ENCODE measurements around the gene ATXN1.
"Not testable (repeated sequence)": the region's sequence is repeated elsewhere in the genome, so short reads cannot be mapped to it uniquely, and the experiment has no call there.

The ATXN1 gene

DNA sequence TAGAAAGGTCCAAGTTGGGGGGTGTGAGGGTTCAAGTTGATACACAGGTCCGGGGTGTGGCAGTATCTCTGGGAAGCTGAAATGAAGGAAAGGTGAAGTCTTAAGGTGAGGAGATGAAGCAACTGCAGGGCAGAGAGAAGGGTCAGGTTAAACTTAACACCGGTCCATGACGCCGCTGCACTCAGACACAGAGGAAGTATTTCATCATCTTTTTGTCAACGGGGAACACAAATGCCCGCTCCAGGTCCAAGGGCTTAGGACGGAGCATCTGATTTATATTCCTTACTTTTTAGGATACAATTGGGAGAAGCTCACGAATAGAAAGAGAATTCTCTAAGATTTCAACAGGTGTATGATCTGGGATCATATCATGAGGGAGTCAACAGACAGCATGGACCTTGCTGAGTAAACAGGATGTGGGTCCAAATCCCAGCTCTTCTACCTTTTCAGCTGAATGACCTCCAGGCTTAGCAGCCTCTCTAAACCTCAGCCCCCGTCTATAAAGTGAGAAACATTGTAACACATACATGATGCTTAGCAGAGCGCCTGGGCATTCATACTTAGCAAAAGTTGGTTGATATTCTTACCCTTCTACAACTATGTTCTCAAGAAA lies 197.5 kb downstream of the ATXN1 start:
- DNase-seq, result no peak

DNA sequence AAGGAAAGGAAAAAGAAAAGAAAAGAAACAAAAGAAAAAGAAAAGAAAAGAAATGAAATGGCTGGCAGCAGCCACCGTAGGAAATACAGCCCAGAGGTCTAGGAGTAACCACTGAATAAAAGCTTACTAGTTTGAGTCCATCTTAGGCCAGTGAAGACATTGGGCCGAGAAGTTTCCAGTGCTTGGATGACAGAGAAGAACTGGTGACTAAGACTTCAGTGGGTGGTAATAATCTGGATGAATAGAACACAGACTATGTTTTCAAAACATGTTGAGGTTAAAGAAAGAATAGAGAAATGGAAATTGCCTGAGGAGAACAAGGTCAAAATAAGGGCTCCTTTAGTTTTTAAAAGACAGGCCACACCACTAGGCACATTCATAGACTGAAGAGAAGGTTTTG lies 198.8 kb downstream of the ATXN1 start:
- DNase-seq, result no peak

DNA sequence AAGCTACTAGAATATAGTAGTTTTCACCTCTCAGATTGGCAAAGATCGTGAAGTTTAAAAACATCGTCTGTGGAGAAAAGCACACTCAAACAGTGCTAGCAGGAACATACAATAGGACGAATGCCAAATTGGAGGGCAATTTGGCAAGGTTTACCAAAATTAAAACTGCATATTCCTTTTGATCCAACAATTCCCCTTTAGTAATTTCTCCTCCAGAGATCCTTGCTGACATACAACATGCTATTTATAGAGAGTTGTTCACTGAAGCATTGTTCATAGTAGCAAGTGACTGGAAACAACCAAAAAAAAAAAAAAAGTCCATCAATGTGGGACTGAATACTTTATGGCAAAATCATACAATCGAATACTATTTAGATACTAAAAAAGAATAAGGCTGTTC lies 202.2 kb downstream of the ATXN1 start:
- no peak for DNase-seq

DNA sequence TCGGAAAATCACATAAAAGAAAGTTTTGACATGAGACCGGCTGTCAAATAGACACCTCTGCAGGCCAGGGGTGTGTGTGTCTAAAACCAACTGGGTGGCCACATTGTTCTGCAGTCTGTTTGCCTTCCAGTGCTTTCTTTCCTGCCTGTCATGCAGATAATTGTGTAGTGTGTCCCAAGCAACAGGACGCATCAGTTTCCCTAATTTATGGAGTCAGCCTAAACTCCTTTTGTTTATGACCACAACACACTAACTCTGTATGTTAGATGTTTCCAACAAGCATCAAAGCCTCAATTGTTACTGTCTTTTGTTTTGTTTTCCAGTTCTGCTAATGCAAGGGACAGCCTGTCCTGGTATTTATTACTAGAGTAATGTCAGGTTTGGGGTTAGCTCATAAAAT lies 205.7 kb downstream of the ATXN1 start:
- no peak for DNase-seq

DNA sequence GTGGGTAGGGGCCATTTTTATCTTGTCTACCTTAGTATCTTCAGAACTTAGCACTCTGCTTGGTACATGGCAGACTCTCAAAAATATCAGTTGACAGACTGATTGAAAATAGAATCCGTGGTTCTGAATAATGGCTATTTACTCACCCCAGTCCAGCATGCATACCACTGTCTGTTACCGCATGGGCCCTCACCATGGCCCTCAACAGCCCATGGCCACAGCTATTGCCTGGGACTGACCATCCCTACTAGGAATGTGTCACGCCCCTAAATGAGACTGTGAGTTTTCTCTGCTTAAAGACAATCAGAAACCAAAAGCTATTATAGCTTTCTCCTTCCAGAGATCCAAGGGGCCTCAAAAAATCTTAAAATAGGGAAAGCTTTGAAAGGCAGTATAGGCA lies 207.7 kb downstream of the ATXN1 start:
- no peak for DNase-seq

DNA sequence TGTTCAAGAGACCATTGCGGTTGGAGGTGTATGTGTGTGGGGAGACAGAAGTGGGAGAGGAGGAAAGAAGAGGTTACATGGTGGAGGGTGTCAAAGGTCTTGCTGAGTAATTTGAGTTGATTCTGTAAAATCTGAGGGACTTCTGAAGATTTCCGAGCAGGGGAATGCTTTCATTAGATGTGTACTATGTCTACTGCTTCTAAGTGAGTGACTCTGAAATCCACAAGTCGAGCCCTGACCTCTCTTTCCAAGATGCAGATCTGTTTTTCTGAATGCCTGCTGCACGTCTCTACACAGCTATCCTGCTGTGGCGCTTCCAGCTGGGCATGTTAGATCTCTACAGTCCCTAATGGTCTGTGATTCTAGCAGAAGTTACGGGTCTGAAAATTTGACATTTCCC lies 209.8 kb downstream of the ATXN1 start:
- DNase-seq, result no peak

DNA sequence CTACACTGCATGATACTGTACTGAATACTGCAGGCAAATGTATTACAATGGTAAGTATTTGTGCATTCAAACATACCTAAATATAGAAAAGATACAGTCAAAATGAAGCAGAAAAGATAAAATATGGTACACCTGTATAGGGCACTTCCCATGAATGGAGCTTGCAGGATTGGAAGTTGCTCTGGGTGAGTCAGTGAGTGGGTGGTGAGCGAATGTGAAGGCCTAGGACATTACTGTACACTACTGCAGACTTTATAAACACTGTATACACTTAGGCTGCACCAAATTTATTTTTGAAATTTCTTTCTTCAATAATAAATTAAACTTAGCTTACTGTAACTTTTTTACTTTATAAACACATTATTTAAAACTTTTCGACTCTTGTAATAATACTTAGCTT lies 213.1 kb downstream of the ATXN1 start:
- no peak for DNase-seq

DNA sequence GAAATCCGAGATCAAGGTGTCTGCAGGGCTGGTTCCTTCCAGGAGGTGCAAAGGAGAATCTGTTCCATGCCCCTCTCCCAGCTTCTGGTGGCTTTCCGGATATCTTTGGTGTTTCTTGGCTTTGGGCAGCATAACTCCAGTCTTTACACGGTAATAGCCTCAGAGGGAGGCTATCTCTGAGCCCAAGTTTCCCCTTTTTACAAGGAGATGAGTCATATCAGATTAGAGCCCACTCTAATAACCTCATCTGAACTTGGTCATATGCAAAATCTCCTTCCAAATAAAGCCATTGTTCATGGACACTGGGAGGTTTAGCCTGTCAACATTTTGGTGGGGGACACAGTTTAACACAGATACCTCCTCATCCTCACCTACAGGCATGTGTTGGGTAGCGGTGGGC lies 213.7 kb downstream of the ATXN1 start:
- no peak for DNase-seq

DNA sequence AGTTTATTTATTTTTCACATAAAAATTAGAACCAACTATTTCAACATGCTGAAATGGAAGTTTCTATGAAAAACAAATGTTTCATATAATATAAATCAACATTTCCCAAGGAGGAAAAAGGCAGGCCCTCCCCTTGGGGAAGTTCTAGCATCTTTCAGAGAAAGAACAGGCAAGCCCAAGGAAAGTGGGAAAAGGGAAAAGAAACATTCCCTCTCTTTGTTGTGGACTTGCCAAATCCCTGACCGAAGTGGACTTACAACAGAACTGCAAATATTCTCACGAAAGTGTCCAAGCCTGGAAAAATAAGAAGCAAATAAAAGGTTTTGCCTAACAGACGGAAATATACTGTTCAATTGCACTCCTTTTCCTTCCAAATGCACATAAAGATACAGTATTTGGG lies 214.4 kb downstream of the ATXN1 start:
- no peak for DNase-seq

DNA sequence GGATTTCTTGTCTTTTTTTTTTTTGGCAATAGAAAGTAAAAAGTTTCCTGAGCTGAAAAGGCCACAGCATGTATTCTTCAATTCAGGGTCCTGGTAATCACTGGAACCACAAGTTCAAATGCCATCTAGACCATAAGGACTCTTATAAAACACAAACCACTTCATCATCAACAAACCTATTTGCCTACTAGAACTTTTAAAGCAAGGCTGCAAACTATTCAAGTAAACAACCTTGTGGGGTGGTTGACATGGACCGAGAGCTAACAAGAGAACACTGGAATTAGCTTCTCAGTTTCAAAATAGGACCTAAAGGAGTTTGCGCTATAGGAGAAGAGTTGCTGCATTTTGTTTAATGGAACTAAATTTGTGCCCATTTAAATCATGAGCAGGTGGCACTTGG lies 215.9 kb downstream of the ATXN1 start:
- DNase-seq, result no peak

DNA sequence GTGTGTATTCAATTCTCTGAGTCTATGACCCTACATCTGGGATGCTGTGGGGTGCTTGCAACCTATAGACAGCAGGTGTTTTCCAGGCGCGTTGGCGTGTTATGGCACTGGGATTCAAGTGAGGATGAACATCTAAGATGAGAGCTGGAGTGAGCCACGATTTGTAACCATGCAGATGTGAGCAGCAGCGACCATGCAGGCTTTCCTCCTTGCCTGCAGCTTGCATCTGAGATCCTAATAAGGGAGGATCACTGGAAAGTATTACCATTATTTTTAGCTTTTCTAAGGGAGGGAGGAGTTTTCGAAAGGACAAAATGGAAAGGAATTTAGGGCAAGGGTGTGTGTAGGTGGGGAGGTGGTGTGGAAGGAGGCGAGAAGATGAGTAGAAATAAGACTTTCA lies 216.7 kb downstream of the ATXN1 start:
- DNase-seq, result no peak

DNA sequence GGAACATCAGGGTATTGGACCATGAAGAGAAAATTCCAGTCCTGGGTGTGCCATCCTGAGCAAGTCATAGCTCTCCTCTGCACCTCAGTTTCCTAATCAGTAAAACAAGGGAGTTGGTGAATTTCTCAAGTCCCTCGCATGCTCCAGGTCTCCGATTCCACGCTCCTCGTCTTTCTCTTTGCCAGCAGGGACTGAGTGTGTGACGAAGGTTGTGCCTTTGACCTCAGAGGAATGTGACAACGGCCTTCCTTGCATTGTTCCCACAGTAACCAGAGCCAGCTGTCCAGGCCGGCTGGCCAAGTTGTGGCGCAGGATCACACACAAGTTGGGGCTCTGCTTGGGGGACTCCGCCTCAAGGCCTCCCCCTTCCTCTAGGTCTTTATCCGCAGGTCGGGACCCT lies 217.3 kb downstream of the ATXN1 start:
- DNase-seq, result no peak

DNA sequence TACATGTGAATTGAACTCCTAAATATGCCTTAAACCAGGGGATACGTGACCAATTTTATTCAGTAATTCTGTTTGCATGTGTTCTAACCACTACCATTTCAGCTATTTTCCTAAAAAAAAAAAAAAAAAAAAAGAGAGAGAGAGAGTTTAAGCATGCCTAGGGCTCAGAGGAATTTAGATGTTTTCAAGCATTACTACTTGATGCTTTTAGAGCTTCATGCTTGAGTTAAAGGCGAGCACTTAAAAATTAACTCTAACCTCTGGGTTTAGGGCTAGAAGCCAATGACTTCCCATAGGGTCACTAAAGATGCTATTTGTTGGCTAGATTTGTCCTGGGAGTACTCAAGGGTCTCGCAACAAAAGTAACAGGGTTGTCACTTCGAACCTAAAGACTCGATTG lies 217.7 kb downstream of the ATXN1 start:
- DNase-seq, result no peak

DNA sequence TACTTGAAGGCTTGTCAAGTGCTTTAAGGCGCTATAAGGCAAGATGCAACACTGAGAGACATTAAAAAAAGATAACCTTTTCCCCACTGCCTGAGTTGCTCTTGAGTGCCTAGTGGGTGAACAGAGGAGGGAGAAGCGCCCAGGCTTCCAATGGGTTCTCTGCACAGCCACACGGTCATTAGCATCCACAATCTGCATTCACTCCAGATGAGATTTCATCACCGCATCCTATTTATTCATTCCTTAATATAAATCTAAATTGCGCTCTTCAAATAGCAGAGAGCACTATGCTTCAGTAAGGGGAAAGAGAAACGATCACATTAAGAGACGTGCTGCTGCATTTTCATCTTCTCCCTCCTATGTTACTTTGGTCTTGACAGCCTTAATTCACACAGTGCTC lies 219.2 kb downstream of the ATXN1 start:
- no peak for DNase-seq

DNA sequence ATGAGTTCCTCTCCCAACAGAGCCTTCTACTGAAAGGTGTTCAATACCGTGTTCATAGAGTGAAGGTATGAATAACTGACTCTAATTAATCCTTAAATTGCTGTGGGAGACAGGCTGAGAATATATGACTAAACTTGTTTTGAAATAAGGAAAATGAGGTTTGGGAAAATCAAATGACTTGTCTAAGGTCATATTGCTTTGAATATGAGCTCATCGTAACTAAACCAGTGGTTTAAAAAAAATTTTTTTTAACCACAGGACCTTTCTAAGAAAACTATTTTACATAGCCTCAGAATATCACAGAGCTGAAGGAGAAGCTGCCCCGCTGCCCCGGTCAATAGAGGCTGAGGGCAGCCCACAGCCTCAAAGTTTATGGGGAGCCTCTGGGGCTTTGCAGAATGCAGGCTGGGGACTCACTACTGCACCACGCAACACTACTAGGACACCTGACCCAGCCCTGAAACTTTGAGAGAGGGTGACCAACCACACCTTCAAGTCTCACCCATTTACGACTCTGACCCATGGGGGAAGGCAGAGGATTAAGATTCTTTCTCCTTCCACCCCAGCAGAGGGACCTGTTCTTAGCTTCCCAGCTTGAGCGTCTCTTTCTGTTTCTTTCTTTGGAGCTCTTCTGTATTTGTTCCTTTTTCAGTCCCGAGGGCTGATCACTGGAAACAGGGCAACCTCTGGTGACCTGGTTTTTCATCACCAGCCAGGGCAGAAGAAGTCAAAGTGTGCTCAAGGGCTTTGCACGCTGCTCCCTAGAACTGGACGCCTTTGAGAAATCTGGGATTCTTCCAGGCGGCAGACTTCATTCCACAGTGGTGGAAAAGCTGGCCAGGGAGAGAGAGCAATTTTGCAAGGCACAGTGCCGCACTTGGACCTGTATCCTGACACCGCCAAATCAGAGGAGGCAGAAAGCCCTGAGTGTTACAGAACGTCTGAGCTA lies 220.2 kb downstream of the ATXN1 start:
- DNase-seq, result no peak

DNA sequence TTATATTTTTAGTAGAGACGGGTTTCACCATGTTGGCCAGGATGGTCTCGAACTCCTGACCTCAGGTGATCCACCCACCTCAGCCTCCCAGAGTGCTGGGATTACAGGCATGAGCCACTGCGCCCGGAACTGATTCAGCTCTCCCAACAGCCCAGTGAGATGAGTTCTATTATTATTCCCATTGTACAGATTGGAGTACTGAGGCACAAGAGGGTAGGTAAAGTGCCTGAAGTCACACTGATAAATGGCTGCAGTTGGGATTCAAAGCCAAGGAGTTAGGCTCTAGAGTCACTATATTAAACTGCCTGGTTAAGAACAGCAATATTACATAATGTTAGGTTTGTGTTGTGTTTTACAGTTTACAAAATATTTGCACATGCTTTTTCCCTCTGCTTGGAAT lies 220.9 kb downstream of the ATXN1 start:
- not testable (repeated sequence) for DNase-seq

DNA sequence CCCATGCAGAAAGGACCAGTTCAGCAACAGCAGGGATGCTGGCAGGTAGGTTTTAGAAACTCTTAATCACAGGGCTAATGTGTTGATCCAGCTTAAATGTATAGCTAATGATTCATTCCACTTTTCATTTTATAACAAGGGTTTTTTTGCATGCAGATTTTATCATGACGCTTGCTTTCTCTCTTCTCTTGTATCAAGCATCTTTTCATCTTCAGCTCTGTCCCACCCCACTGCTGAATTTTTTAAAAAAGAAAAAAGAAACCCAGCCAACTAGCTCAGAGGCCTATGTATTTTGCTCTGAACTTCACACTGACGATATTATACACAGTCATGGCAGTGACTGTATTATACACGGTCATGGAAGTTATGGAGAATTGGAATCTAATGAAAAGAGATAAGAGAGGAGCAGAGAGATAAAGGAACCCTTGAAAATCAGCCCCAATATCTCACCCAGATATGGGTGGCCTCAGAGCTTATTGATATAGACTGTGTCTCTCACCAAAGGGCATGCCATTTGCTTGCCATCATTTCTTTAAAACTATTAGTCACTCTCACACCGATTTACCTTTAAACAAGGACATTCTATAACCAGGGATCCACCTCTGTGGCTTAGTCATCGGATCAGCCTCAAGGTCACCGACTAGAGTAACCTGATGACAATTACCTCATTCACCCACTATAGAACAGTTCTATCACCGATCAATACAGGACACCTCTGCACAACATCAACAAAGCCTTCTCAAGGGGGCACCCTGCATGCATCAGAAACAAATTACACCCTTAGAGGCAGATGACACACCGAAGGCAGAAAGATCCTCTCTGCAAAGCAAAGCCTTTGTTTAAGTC lies 222.0 kb downstream of the ATXN1 start:
- DNase-seq, result no peak

DNA sequence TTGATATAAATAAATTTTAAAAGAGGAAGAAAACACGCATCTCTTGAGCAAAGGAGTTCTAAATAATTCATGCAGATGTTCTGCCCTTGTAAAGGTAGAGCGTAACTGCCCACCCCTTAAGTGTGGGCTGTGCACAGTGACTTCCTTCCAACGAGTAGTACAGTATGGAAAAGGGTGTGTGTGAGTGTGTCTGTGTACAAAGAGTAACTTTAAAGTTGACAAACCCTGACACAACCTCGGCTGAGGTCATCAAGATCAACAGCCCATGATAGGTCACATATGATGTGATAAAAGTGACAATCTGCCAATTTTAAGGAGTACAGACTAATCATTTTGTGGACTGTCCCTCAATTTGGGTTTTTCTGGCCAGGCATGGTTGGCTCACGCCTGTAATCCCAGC lies 225.7 kb downstream of the ATXN1 start:
- no peak for DNase-seq

DNA sequence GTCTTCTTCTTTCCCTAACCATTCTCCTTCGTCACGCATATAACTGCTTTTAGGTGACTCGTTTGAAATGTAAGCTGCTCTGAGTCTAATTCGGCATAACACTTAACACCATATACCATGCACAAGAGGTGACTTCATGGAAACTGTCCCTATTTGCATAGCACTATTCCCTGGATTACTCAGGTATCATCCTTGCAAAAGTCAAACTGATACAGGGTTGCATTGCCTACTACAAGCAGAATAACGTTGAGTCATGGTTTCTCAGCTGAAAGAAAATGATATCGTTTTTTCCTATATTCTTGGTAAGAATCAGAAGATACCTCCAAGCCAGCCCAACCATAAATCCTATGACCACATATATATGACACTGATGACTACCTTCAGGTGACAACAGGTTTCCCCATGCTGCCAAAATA lies 227.5 kb downstream of the ATXN1 start:
- DNase-seq, result no peak

DNA sequence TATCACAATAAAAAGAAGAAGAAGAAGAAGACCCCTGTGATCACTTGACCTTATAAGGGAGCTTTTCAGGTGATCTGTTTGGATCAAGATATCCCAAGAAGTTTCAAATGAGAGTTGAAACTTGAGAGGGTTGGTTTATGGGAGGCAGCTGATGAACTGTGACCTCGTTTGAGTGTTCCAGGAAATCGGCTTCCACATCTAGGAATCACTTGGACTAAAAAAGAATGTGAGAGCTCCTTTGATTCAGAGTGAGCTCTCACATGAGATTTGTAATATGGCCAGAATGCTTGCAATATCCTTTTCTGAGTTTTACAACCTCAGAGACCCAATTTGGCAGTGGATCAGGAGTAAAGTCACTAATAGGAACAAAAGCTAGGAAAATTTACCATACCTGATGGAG lies 228.1 kb downstream of the ATXN1 start:
- no peak for DNase-seq

DNA sequence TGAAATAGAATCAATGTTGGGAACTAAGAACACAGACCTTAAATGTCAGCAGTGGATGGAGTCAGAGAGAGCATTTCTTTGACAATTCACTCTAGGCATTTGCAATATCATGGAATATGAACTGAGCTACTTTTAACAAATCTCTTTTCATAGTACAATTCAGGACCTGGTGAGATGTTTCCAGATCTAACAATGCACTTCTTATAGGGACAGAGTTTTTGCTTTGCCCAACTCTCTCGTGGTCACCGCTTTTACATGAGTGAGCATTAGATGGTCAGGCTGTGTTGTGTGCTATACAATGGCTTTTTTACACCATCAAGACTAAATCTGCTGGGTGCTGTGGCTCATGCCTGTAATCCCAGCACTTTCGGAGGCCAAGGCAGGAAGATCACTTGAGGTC lies 233.6 kb downstream of the ATXN1 start:
- DNase-seq, result no peak

DNA sequence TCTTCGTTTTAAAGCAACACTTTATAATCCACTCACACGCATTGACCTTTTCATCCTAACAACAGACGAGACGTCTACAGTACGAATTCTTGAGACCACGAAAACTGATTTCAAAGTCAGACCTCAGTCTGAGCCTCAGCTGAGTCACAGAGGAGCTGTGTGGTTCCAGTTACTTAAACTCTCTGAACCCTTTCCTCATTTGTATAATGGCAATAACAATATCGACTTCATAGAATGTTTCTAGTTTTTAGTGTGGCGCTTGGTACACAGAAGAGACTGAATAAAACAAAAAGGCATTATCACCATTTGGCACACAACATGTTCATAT lies 236.9 kb downstream of the ATXN1 start:
- DNase-seq, result no peak

DNA sequence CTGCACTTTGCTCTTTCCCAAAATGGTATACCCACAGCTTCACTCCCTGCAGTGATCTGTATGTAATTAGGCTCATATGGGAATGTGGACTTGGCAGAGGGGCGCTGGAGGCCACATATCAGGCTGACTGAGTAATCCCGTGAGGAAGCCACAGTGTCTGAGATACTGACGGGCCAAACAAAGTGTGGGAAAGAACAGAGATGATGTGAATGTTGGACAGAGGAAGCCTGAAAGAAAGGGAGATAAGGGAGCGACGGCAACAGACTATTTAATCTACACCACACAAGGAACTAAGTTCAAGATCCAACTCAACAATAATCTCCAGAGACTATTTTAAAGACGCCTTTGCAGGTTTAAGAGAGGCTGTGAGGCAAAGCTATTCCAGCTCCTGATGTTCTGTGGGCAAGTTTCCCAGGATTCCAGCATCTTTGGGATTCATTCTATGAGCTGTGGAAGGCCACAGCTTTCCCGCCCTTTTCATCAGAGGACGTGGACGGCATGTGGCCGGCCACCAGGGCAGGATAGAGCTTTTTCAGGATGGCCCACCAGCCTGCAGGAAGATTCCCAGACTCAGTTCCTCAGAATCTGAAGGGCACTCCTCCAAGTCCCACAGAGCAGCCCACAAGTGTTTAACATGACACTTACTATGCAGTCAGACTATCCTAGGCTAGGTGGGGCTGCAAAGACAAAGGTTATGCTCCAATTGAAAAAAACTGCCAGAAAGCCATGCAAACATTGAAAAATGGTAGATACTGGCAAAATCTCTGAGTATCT lies 237.5 kb downstream of the ATXN1 start:
- DNase-seq, result no peak
